ENCODE results near the gene CCDC24.

The CCDC24 gene

DNA sequence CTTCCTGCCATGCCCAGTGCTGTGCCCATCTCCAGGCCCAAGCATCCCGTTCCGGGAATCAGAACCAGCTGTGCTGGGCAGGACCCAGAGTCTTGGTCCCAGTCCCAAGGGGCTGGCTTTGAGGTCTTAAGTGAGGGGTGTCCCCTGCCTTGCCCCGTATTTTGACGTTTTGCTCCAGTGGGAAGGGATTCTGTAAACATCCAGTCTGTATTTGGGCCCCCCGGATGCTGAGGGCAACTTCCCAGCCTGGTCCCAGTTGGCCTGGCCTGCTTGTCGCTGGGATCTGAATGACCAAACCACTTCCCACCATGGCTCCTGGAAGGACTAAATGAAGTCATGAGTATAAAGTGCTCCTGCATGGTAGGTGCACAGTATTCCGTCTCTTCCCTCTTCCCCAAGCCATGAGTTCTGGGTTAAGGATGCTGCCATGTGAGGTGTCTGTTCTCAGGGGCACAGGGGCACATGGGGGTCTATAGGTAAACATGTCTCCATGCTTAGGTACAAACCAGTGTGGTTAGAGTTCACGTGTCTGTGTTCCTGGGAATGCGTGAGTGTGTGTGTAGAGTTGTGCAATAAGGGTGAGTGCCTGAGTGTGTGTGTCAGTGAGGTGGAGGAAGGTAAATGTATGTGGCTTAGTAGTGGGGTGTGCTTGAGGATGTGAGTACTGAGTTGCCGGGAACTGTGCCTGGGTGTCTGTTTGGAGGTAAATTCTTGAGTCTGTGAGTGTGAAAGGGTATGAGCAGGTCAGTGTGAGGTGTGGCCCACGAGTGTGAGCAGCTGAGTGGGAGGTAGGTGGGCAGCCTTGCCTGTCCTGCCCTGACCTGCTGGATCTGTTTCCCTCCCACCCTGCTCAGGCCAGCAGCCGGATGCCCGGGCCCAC is 10.9 kb upstream of the CCDC24 start:
- no peak for DNase-seq (ENCODE audit: low spot score)

DNA sequence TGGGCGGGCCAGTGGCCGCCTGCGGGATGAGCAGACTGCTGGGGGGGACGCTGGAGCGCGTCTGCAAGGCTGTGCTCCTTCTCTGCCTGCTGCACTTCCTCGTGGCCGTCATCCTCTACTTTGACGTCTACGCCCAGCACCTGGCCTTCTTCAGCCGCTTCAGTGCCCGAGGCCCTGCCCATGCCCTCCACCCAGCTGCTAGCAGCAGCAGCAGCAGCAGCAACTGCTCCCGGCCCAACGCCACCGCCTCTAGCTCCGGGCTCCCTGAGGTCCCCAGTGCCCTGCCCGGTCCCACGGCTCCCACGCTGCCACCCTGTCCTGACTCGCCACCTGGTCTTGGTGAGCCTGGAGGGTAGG is 10.3 kb upstream of the CCDC24 start:
- no peak for DNase-seq (ENCODE audit: low spot score)

- DNase-seq (ENCODE audit: low spot score) = no peak
Measured at GRCh38 chr1:43981636-43982035, 9.8 kb upstream of the CCDC24 start.

GRCh38 chr1:43982241-43982640 is 9.2 kb upstream of the CCDC24 start:
- DNase-seq (ENCODE audit: low spot score) = no peak

GRCh38 chr1:43982808-43983207 is 8.6 kb upstream of the CCDC24 start:
- DNase-seq (ENCODE audit: low spot score) = no peak

GRCh38 chr1:43983253-43983899 is 8.0 kb upstream of the CCDC24 start:
- DNase-seq (ENCODE audit: low spot score) = no peak

DNA sequence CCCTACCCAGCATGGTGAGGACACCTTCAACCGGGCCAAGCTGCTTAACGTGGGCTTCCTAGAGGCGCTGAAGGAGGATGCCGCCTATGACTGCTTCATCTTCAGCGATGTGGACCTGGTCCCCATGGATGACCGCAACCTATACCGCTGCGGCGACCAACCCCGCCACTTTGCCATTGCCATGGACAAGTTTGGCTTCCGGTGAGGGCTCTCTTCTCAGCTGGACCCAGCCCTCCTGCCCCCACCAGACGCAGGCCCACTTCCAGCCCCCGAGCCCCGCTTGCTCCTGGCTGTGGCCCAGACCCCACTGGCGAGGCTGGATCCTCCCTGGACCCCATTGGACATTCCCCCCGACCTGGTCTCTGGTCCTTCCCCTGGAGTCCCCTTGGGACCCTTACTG is 6.5 kb upstream of the CCDC24 start:
- no peak for DNase-seq (ENCODE audit: low spot score)

GRCh38 chr1:43985984-43986595 is 5.3 kb upstream of the CCDC24 start:
- no peak for DNase-seq (ENCODE audit: low spot score)

DNA sequence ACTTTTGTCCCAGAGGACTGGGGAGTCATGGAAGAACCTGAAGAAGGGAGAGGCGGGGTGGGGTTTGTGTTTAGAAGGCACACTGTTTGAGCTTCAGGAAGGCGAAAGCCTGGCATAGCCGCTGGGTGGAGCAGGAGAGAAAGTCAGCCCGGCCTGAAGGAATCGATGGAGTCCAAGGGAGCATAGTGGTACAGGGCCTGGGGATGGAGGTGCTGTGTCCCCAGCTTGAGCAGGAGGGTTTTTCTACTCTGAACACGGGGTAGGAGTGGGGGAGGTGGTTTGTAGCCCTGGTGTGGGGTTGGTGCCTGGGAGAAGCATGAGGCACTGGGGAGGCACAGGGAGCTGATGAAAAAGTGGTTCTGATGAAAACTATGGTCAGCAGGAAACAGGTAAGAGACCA is 4.7 kb upstream of the CCDC24 start:
- DNase-seq (ENCODE audit: low spot score) = no peak

- DNase-seq (ENCODE audit: low spot score) = no peak
Measured at GRCh38 chr1:43987159-43987902, 4.1 kb upstream of the CCDC24 start.

DNA sequence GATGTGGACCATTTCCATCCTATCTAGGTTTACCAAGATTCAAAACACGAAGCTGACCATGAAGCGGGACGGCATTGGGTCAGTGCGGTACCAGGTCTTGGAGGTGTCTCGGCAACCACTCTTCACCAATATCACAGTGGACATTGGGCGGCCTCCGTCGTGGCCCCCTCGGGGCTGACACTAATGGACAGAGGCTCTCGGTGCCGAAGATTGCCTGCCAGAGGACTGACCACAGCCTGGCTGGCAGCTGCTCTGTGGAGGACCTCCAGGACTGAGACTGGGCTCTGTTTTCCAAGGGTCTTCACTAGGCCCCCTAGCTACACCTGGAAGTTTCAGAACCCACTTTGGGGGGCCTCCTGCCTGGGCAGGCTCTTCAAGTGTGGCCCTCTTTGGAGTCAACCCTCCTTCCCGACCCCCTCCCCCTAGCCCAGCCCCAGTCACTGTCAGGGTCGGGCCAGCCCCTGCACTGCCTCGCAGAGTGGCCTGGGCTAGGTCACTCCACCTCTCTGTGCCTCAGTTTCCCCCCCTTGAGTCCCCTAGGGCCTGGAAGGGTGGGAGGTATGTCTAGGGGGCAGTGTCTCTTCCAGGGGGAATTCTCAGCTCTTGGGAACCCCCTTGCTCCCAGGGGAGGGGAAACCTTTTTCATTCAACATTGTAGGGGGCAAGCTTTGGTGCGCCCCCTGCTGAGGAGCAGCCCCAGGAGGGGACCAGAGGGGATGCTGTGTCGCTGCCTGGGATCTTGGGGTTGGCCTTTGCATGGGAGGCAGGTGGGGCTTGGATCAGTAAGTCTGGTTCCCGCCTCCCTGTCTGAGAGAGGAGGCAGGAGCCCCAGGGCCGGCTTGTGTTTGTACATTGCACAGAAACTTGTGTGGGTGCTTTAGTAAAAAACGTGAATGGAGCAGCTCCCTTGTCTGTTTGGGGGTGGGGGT is 864 bp upstream of the CCDC24 start:
- DNase-seq (ENCODE audit: low spot score) = no peak

- DNase-seq (ENCODE audit: low spot score) = no peak
Measured at GRCh38 chr1:43991200-43991475, 261 bp upstream of the CCDC24 start.

GRCh38 chr1:43992232-43992995 is 1.0 kb downstream of the CCDC24 start:
- DNase-seq (ENCODE audit: low spot score) = no peak

GRCh38 chr1:43993206-43993914 is 2.0 kb downstream of the CCDC24 start:
- no peak for DNase-seq (ENCODE audit: low spot score)

DNA sequence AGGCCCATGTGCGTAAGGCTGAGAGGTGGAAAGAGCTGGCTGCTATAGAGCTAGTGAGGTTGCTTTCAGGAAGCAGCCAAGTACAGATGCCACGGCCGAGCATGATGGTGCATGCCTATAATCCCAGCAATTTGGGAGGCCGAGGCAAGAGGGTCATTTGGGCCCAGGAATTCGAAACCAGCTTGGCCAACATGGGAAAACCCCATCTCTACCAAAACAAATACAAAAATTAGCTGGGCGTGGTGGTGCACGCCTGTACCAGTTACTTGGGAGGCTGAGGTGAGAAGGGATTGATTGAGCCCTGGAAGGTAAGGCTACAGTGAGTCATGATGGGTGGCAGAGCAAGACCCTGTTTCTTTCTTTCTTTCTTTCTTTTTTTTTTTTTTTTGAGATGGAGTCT is 2.7 kb downstream of the CCDC24 start:
- no peak for DNase-seq (ENCODE audit: low spot score)

DNA sequence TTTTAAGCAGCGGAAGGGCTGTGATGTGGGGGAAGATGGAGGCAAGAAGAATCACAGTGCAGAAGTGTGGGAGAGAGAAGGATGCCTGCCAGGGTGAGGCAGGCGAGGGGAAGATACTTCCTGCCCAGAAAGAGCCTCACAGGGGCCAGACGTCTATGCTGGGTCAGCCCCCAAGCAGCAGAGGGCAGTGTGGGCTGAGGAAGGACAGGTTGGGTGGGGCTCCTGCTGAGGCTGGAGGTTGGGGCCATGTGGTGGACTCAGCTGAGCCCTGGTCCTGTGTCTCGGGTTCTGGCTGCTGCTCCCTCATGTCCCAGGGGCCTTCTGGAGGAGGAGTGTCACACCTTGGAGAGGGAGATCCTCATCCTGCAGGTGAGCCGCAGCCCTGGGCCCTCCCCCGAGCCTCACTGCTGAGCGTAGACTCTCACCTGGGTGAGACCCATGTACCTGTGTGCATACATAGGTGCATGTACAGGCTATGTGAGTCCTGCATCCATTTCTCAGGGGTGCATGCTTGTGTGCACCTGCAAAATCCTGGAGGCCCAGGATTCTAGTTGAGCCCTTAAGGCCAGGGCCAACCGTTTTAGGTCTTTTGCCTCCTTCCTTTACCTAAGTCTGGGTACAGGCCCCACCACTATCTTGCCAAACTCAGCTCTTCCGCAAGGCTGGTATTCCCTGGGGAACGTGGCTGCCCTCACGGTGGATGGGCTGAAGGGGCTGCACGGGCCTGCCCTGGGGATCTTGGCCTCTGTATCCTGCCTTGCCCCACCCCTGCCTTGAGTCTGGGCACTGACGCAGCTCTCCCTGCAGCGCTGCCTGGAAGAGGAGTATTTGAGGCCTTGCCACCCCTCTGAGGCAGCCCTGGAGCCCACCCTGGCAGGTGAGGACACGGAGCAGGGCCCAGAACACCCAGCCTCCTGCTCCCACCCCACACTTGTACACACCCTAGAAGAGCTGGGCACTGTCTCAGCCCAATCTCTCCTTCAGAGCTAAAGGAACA is 3.7 kb downstream of the CCDC24 start:
- peak; percentile 74 for DNase-seq (ENCODE audit: low spot score)

DNA sequence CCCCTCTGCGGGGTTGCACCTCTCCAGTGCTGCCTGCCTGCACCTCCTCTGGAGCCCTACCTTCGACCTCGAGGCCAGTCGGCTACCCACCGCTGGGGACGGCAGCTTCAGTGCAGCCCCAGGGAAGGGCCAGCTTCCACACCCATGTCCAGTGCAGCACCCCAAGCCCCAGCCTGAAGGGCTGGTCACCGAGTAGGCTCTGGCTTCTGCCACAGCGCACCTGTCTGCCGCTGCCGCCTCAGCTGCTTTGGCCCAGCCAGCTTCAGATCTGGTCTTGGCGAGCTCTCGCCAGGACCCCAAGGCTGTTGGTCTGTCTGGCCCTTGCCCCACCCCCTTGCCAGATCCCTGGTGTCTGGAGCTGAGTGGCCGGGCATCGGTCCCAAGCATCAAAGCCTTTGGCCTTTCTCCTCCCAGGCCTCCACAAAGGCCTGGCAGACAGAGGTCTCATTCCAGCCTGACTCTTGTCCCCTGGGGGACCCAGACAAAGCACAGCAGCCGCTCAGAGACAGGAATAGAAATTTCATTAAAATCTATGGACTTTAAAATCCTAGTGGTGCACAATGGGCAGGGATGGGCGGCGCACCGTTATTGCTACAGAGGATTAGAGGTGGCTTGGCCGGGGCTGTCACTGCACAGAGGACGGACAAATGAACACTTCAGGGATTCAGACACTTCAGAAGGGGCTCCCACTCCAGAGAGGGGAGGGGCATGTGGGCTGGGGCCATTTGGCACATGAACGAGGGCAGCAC is 4.8 kb downstream of the CCDC24 start:
- DNase-seq (ENCODE audit: low spot score) = no peak

DNA sequence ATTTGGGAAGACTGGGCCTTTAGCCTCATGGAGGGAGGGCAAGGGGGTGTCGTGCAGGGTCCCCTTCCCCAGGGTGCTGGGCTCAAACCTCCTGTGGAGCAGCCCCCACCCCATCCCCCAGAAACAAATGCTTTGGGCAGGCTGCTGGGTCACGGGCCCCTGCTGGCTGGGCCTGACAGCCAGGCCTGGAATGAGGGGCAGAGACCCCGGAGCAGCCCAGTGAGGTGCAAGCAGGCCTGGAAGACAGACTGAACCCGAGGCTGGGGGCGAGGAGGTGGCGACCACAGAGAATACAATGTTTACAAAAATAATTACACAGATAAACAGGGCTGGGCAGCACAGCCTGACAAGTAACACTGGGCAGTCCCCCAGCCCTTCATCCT is 5.3 kb downstream of the CCDC24 start:
- DNase-seq (ENCODE audit: low spot score) = no peak

Measured in iPS-NIHi11 (cell line).